ENCODE results near the gene ENDOV.
"Not testable (repeated sequence)": the region's sequence is repeated elsewhere in the genome, so short reads cannot be mapped to it uniquely, and the experiment has no call there.

ENDOV gene

DNA sequence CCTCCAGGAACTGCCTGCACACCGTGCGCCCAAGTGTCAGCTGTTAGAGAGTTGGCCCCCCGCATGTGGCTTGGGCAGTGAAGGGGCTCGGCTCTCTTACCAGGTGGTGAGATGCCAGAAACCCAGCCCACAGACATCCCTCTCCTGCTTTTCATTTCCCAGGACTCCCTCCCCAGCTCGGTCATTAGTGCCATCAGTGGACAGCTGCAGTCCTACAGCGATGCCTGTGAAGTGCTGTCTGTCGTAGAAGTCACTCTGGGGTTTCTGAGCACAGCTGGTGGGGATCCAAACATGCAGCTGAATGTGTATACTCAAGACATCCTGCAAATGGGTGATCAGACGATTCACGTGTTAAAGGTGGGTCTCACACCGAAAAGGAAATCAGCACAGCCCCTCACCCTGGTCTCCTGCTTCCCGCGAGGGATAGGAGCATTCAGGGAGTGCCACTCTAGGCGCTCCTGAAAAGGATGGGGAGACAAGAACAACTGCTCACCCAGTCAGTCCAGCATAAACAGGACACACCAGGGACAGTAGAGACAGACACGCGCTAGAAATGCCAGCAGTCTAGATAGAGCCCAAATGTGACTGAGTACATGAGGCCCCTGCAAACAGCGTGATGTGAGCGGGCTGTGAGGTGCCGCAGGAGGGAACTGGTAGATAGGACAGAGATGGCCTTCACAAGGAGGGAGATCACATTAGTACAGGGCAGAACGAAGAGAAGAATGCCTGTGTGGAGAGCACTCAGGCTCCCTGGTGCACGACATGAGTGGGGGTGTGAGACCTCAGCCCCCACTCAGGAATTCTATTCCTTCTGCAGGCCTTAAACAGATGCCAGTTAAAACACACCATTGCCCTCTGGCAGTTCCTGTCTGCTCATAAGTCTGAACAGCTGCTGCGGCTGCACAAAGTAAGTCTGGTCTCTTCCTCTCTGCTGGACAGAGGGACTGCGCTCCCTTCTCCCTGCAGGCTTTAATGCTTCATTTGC is 25.7 kb upstream of the ENDOV start:
- no peak for DNase-seq

DNA sequence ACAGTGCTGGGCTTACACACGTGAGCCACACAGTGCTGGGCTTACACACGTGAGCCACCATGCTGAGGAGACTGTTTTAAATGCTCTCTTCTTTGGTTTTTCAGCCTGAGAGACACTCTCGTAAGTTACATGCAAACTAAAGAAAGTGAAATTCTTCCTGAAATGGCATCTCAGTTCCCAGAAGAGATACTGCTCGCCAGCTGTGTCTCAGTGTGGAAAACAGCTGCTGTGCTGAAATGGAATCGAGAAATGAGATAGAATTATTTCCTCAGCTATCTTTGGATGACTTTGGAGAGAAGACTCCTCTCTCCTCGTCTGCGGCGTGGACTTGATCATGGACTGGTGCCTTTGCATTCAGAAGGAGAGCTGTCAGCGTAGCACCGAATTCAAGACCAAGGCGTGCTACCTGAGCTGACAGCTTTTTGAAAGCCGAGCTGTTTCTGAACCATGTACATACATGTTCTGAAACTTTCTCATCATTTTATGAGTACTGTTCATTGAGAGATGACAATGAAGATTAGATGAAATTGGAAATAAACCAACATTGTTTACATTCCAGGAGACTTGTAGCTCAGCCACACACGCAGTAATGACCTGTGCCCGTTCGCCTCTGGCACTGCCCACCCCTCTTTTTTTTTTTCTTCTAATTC is 21.6 kb upstream of the ENDOV start:
- DNase-seq: no peak

DNA sequence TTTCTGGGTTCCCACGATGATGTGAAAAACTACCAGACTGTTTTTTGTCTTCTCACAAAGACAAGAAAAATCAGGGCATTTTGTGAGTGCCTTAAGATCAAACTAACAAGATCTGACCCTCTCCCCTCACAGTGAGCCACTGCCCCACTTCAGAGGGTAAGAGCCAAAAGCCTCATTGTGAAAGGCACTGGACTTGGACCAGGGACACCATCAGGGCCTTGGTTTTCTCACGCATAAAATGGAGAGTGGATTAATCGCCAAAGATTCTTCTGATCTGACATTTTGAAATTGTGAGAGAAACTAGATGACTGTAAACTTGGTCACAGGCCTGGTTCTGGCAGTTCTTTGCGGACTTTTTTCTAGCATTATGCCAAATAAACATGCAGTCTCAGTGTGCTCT is 21.0 kb upstream of the ENDOV start:
- DNase-seq: no peak

DNA sequence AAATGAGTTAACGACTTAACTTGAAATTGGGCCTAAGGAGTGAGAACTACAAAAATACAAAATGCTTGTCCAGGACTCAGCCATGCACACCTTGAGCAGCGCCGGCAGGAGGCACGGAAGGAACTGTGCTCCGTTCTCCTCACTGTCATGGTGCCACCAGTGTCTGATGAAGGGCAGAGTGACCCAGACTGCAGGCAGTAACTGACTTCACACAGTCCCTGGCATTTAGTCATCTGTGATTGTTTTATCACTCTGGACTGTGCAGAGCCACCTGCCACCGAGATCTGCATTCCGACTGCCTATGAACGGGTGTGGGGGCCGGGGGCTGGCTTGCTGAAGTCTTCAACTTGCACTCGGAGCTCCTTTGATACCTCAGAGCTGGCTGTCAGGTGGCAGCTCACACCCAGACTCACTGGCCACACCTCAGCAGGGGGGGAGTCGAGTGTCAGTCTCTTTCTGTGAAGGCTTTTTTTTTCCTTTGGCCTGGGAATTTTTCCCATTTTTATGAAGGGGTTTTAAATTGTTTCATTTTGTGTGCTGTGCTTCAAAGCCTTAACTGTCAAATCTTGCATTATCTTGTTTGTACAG is 20.2 kb upstream of the ENDOV start:
- no peak for DNase-seq

DNA sequence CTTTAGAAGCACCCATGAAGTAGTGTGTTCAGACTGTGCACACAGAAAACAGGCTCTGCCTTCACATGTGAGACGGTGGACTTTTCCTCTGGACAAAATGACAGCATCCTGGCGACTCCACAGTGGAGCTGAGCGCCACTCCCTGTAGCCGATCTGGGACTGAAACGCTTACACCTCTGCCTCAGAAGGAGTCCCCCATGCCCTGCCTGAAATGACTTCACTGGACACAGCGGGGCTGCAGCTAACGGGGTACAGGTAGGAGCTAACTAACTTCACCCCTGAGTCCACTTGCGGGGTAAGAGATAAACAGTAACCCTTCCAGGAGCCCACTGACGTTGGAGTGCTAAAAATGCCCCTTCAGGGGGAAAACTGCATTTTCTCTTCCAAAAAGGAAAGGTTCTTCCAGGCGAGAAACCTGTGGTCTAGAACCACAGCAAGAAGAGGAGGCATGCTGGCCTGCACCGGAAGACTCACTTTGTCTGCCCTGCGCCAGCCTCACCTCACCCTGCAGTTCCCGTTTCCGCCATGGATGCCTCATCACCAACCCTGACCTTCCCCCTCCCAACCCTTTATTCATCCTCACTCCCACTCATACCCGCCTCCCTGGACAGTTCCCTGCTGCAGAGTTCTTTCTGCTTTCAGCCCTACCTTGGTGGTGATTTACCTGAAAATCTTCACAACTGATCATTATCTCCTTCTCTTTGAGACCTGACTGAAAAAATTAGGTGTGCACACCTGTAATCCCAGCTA is 19.4 kb upstream of the ENDOV start:
- no peak for DNase-seq

DNA sequence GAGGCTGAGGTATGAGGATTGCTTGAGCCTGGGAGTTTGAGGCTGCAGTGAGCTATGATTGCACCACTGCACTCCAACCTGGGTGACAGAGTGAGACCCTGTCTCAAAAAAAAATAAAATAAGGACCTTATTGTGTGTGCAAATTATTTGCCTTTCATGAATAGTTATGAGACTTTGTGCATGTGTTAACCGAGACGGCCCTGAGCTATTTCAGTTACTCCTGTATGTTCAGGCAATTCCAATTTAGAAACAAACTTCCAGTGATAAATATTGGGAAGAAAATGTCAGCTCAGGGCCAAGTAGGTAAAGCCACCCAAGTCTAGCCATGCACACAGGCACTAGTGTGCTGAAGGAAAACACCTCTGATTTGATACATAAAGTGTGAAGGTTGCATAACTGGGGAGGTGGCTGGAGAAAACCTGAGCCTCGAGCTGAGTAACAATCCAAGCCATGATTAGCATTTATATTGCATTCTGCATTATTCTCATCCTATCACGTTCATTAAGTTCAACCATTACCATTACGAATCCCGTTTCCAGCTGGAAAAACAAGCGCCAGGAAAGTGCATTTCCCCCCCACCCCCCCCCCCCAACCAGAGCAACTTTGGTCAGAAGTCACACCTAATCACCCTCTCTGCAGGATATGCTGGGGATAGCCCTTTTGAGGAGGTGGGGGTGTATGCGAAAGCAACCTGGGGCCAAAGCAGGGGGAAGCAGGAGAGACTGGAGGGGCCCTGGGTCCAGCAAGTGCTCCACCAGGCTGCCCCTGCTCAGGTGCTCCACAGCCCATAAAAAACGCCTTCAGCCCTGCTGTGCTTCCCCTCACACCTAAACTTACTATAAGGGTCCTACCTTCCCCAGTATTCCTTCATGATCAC is 18.6 kb upstream of the ENDOV start:
- no peak for DNase-seq

DNA sequence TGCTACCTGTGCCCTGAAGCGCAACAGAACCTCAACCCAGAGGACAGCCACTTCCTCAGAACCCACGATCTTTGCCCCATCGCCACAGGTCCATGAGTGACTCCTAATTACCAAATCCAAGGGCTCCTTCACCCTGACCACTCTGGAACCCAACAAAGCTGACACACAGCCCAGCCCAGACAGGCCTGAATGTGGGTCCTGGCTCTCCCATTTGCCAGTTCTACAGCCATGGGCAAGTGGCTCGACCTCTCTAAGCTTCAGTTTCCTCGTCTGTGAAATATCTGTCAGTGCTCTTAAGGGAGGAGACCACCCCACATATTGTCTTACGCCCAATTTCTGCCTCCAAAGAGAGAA is 18.0 kb upstream of the ENDOV start:
- DNase-seq: no peak

DNA sequence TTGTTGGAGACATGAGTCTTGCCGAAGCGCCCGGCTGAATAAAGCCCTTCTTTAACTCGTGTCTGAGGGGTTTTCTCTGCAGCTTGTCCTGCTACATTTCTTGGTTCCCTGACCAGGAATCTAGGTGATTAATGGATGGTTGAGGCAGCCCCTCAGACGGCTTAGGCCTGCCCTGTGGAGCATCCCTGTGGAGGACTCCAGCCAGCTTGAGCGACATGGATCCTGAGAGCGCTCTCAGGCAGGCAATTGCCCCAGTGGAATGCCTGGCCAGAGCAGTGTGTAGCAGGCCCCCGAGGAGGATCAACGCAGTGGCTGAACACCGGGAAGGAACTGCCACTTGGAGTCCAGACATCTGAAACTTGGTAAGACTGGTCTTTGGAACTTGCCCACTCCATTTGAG is 17.3 kb upstream of the ENDOV start:
- no peak for DNase-seq

DNA sequence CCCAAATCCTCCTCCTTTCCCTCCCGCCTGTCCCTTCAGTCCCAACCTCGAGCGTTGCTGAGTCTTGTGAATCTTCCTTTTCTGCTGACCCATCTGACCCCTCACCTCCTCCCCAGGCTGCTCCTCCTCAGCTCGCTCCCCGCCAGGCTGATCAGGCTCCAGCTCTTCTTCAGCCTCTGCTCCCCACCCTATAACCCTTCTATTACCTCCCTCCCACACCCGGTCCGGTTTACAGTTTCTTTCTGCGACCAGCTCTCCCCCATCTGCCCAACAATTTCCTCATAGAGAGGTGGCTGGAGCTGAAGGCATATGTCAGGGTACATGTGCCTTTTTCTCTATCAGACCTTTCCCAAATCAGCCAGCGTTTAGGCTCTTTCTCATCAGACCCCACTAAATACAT is 13.9 kb upstream of the ENDOV start:
- not testable (repeated sequence) for DNase-seq

DNA sequence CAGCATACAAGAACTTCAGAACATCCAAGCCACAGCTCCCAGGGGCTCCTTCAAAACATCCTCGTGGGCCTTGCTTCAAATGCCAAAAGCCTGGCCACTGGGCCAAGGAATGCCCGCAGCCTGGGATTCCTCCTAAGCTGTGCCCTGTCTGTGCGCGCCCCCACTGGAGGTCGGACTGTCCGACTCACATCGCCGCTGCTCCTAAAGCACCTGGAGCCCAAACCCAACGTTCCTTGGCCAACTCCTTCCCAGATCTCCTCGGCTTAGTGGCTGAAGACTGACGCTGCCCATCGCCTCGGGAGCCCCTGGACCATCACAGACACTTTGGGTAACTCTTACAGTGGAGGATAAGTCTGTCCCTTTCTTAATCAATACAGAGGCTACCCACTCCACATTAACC is 12.9 kb upstream of the ENDOV start:
- DNase-seq: not testable (repeated sequence)

DNA sequence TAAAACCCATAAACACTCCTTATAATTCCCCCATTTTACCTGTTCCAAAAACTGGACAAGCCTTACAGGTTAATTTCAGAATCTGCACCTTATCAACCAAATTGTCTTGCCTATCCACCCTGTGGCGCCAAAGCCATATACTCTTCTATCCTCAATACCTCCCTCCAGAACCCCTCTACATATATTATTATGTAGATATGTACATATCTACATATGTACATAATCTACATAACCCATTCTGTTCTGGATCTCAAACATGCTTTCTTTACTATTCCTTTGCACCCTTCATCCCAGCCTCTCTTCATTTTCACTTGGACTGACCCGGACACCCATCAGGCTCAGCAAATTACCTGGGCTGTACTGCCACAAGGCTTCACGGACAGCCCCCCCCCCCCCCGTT is 12.0 kb upstream of the ENDOV start:
- DNase-seq: no peak

DNA sequence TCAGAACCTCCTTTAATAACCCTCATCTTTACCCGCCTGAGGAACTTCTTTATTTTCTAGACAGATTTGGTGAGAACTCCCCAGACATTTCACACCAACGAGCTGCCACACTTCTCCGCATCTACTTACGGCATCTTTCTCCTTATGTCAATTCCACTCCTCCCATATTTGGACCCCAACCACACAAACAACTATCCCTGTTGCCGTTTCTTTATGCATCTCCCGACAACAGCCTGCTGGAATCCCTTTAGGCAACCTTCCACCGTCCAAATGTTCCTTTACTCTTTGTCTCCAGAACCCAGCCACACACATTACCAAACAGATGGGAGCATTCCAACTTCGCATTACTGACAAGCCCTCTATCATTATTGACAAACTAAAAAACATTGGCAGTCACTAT is 8.8 kb upstream of the ENDOV start:
- DNase-seq: no peak

DNA sequence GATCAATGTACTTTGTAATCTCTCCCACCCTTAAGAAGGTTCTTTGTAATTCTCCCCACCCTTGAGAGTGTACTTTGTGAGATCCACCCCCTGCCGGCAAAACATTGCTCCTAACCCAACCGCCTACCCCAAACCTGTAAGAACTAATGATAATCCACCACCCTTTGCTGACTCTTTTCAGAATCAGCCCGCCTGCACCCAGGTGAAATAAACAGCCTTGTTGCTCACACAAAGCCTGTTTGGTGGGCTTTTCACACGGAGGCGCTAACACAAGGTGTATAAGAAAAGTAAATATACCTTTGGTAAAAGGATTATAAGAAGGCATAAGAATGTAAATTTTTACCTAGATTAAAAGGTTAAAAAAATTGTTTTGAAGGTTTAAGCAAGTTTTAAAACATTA is 7.0 kb upstream of the ENDOV start:
- not testable (repeated sequence) for DNase-seq

DNA sequence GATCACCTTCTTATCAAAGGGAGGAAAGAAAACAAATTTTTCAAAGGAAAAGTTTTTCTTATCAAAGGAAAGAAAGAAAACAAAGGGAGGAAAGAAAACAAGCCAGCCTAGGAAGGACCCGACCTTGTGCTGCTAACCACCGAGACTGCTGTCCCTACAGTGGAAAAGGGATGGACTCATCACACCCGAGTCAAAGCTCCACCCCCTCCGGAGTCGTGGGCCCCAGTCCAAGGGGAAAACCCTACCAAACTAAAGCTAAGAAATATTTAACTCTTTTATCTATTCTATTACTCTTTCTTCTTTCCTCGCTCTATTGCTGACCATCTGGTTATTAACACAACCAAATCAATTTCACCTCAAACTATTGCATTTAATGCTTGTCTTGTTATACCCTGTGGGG is 6.1 kb upstream of the ENDOV start:
- no peak for DNase-seq

DNA sequence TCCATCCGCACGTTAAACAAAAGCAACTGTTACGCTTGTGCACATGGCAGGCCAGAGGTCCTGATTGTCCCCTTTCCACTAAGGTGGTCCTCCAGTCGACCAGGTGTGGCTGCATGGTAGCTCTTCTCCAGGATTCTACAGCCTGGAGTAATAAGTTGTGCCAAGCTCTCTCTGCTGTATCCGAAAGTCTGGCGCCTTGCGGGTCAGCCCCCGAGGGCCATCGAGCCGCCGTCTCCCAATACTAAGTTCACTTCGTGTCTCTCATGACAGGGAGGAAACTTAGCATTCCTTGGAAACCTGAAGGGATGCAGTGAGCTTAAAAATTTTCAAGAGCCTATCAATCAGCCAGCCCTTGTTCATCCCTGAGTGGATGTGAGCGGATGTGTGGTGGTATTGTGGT is 5.3 kb upstream of the ENDOV start:
- DNase-seq: no peak

DNA sequence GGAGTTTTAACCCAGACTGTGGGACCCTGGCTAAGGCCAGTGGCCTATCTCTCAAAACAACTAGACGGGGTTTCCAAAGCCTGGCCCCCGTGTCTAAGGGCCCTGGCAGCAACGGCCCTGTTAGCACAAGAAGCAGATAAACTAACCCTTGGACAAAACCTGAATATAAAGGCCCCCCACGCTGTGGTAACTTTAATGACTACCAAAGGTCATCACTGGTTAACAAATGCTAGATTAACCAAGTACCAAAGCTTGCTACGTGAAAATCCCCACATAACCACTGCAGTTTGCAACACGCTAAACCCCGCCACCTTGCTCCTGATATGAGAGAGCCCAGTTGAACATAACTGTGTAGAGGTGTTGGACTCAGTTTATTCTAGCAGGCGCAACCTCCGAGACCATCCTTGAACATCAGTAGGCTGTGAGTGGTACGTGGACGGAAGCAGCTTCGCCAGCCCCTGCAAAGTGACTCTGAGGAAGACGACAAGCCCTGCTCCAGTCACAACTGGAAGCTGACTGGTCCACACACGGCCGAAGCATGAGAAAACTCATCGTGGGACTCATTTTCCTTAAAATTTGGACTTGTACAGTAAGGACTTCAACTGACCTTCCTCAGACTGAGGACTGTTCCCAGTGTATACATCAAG is 4.4 kb upstream of the ENDOV start:
- DNase-seq: not testable (repeated sequence)

DNA sequence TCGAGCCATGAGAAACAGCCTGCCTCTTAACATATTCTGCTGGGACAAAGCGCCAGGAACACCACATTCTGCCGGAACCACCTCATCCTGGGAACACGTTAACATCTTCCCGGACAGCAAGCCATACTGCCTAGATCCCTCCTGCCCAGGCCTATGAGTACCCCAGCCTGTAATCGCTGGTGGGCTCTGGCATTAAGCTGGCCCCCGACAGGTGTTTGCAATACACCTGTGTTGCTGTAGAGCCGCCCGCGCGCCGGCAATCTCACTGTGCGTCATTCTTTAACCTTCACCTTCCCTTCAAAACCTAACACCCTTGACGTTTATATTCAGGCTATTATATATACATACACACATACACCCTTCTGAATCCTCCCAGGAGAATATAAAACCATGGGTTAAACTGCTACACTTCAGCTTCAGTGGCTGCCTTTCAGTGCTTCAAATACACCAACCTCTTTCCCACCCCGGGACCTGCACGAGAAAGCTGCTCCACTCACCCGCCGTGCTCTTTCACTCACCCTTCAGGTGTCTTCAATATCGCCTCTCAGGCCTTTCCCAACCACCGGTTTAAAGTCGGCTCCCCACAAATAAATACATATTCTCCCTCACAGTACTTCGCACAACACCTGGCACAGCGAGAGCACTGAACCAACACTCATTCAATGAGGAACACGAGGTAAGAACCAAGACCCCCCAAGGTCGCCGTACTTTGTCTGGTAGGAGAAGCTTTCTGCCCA is 1.0 kb upstream of the ENDOV start:
- no peak for DNase-seq

DNA sequence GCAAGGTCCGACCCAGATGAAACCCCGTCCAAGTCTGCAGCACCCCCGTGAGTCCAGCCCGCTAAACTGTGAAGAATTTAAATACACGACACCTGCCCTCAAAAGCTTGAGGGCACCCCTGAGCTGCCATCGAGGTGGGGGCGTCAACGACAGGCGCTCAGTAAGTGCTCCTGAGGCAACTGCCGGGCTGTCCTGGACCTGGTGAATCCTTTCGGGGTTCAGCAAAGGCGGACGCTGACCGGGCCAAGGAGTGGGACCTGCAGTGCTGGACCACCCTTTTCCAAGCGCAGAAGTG is 512 bp upstream of the ENDOV start:
- no peak for DNase-seq

DNA sequence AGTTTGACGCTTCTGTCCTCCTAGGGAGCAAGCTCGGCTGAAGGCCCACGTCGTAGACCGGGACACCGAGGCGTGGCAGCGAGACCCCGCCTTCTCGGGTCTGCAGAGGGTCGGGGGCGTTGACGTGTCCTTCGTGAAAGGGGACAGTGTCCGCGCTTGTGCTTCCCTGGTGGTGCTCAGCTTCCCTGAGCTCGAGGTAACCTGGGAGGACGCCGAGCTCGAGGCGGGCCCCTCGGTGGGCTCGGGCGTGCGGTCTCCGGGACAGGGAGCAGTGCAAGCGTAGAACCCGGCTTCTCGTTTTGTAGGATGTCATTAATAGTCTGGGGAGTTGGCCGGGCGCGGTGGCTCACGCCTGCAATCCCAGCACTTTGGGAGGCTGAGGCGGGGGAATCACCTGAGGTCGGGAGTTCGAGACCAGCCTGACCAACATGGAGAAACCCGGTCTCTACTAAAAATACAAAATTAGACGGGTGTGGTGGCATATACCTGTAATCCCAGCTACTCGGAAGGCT is 715 bp downstream of the ENDOV start:
- DNase-seq: no peak

DNA sequence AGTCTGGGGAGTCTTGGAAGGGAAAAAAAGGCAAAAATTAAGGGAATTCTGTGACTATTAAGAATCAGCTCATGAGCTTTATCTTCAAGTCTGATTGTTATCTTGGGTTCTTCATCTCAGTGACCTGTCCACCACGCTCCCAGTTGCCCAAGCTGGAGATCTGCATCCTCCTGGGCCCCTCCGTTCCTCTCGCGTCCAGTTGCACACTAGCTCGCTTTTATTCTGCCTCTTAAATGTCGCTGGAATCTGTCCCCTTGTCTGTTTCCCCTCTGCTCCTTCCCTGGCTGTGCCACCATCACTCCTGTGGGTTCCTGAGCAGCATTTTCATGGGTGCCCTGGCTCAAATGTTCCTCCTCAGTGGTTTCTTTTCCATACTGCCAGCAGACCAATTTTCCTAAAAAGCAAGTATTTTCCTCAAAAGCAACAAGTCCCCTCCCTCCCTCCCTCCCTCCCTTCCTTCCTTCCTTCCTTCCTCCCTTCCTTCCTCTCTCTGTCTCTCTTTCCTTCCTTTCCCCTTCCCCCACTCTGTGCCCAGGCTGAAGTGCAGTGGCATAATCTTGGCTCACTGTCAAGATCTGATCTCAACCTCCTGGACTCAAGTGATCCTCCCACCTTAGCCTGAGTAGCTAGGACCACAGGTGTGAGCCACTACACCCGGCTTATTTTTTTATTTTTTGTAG is 1.4 kb downstream of the ENDOV start:
- DNase-seq: no peak

DNA sequence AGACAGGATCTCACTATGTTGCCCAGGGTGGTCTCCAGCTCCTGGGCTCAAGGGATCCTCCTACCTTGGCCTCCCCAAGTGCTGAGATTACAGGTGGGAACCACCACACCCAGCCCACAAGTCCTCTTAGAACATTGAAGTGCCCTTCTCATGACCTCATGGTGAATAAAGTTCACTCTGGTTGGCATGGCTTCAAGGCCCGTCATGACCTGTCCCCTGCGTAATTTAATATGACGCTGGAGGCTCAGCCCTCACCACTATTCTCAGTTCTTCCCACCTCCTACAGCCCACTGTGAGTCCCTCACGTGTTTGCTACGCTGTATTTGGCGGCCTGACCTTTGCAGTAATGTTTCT is 1.9 kb downstream of the ENDOV start:
- DNase-seq: no peak
